GM21367 (cell line): ENCODE results near the gene BEND6.
A peak's percentile ranks its signal among the peaks of the same experiment; 100 is the strongest.
"Not testable (repeated sequence)": the region's sequence is repeated elsewhere in the genome, so short reads cannot be mapped to it uniquely, and the experiment has no call there.

ENCODE experiments used
- ATAC-seq: cut with Tn5 transposase; IDR thresholded peaks from one replicate; pipeline ENCODE4 v1.9.1; 2021; ENCODE audit not compliant: unreplicated experiment

Gene BEND6

DNA sequence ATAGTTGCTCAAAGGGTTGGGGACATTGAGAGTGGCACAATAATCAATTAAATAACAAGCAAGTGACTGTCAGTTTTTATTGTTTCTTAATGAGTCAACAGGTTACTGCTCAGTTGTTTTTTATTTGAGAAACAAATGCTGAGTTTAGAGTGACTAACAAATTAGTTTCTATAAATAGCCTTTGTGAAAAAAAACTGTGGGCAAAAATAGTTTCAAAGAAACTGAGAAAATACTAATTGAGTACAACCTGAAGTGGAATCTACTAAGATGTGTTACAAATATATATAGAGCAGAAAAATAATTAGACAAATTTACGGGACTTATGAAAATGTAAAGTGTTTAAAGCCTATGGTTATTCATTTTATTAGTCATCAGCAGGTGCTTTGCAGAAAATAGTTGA lies 22.3 kb downstream of the BEND6 start:
- ATAC-seq = no peak

DNA sequence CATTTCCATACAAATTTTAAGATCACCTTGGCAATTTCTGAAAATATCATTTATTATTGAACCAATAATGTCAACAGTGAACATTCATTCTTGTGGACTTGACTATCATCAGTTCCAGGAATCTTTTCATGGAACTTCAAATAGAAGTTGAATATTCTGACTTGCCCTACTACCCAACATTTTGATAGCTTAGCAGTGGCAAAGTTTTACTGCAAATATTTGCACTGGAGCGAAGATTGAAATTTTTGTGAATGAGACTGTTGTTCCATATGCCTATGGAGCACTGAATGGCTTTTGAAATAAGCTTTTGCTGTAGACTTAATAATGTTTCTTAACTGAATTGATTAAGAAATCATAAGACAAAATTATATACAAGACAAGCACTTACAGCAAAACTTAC lies 23.6 kb downstream of the BEND6 start:
- no peak for ATAC-seq

DNA sequence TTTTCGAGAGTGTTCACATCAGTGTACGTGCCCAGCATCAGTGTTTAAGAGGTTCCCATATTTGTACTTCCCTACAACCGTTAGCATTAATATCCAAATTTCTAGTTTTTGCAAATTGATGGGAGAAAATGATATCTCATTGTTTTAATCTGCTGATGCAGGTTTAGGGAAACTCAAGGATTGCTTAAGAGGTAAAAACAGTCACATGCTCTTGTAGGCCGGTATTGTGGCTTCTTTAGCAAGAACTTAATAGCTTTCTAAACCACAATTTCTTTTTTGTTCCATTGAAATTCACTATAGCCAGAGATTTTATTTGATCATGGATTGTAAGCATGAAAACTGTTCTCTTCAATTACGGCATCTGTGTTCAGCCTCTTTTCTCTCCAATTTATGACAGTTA lies 29.5 kb downstream of the BEND6 start:
- ATAC-seq = no peak

DNA sequence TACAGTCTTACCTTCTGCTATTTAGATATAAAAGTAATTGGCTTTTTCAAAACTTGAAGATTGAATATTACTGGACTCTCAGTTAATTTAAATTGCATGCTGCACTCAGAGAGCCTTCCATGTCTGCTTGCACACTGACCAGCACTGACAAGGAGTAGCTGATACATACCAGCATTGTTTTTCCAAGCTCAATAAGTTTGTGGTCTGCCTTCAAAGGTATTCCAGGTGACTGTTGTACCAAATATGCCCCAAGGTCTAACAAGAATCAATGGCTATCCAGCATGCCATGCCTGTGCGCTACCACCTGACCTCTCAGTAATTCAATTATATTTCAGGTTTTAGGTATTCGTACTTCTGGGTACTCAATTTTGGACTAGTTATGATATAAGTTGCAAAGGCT lies 30.0 kb downstream of the BEND6 start:
- ATAC-seq = no peak

DNA sequence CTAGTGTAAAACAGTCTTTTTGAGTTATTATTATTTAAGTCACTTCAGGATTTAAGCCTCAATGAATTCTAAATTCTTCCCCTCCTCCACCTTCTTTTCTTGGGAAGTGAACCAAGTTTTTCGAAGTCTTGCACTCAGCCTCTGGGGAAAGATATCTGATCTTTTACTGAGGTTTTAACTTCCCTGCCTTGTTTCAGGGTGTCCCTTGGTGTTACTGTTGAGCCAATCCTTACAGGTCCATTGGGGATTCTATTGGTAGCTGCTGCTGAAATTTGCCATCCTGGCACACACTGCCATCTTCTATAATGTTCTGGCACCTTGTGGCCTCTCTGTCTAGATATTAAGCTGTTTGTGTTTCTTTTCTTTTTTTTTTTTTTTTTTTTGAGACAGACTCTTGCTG lies 31.7 kb downstream of the BEND6 start:
- no peak for ATAC-seq

DNA sequence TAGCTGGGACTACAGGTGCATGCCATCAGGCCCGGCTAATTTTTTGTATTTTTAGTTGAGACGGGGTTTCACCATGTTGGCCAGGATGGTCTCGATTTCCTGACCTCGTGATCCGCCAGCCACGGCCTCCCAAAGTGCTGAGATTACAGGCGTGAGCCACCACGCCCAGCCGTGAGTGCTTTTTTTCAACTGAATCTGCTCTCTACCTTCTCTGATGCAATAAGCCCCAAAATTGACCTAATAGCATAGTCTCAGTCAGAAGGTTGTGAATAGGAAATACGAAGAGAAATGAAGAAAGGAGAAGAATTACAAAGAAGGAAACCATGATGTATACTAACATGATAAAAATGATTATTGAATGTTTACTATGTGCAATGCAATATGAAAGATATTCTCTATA lies 33.2 kb downstream of the BEND6 start:
- ATAC-seq = no peak

DNA sequence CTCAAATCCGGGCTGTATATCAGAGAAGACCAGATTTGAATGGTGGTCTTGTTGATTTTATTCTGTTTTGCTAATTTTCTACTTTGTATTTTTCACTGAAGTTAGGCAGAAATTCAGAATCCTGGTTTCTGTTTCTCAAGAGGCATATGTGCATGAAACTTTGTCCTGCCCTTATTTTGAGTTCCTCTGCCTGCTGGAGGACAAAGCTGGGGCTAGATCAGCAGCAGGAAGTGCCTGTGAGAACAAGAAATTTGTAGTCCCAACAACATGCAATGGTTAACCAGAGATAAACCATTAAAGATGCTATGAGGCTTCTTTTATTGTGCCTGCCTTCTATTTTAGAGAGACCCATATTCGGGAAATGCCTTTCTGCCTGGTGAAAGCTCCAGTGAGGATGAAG lies 37.1 kb downstream of the BEND6 start:
- no peak for ATAC-seq

DNA sequence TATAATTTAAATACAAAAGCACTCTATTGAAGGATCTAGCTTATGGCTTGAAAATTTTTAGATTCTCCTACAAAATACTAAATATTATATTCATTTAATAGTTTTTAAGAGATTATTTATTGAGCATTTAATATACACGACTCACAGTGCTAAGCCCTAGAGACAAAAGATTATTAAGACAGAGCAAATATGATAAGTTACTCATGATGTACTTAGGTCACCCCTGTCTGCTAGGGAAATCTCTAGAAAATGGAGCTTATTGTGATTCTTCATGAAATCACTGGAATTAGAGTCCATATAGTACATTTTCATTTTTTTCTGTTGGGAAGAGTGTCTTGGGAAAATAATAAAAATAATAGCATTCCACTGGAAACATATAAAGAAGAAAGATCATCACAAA lies 37.8 kb downstream of the BEND6 start:
- no peak for ATAC-seq

DNA sequence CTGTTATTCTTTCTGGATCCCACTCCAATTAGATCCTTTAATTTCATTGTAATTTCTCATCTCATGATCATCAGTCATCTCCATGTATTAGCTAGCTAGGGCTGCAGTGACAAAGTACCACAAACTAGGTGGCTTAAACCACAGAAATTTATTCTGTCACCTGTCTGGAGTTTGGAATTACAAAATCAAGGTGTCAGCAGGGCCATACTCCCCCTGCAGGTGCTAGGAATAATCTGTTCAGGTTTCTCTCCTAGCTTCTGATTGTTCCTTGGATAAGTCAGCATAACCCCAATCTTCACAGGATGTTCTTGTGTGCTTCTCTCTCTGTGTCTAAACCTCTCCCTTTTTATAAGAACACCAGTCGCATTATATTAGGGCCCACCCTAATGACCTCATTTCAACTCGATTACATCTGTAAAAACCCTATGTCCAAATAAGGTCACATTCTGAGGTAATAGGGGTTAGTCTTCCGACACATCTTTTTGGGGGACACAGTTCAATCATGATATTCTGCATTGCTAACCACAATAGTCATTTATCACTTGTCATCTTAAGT lies 40.5 kb downstream of the BEND6 start:
- ATAC-seq = no peak

DNA sequence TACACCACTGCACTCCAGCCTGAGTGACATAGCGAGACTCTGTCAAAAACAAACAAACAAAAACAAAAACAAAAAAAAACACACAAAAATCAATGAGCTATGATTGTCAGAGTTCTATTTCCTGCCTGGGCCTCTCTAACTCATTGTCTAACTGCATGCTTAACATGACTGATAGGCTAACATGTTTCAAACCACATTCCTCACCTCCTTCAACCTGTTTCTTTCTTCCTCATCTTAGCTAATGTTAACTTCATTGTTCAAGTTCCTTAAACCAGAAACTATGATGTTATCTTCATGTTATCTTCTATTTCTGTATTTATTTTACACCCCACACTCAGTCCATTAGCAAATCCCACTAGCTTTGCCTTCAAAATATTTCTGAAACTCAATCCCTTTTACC lies 41.5 kb downstream of the BEND6 start:
- no peak for ATAC-seq

DNA sequence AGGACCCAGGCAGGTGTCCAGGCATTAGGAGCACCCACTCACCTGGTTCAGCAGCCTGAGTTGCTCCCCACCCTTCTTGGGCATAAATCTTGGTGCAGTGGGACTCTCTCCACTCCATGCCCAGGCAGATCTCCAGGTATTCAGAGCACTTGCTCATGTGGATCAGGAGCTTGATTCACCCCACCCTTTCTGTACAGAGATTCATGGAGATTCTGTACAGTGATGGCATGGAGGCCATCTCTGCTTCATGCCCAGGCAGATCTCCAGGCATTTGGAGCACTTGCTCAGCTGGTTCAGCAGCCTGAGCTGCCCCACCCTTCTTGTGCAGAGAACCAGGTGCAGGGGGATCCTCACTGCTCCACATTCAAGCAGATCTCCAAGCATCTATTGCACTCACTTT lies 44.1 kb downstream of the BEND6 start:
- ATAC-seq = no peak

DNA sequence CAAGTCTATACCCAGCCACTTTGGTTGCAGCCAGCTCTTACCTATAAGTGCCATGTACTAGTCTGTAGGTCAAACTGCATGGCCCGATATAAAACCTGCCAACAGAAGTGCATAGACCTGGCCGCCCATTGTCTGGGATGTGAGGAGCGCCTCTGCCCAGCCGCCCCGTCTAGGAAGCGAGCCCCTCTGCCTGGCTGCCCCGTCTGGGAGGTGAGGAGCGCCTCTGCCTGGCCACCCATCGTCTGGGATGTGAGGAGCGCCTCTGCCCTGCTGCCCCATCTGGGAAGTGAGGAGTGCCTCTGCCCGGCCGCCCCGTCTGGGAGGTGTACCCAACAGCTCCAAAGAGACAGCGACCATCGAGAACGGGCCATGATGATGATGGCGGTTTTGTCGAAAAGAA lies 44.8 kb downstream of the BEND6 start:
- not testable (repeated sequence) for ATAC-seq

DNA sequence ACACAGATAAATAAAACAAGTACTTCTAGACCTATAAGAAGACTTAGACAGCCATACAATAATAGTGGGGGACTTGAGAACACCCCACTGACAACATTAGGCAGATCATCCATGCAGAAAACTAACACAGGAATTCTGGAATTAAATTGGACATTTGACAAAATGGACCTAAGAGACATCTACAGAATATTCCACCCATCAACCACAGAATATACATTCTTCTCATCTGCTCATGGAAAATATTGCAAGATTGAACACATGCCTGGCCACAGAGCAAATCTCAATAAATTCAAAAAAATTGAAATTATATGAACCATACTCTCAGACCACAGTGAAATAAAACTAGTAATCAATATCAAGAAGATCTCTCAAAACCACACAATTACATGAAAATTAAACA lies 47.3 kb downstream of the BEND6 start:
- ATAC-seq = no peak

DNA sequence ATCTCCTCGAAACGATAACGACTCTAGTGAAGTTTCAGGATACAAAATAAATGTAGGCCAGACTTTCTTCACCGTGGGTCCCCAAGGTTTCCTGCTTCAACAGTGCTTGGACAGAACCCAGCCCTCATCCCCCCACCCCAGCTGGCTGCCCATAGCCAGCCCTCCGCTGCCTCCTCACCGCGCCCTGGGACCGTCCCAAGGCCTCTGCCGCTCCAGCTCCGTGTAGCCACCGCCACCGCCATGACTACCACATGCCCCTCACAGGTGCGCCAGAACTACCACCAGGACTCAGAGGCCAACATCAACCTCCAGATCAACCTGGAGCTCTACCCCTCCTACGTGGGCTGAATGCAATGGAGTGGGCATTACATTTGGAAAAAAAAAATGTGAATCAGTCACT lies 49.4 kb downstream of the BEND6 start:
- ATAC-seq = no peak

DNA sequence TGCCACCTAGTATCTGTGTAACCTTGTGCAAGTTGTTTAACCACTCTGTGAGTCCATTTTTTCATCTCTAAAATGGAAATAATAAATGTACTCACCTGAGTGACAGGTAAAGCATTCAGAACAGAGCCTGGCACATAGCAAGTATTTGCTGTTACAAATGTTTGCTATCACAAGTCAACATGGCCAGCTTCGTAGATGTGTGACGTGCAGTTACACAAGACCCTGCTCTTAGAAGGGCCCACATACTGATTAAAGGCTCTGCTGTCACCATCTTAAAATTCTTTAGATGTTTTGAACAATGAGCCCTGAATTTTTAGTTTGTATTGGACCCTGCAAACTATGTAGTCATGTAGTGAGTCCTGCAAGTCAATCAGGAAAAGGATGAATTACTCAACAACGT lies 51.2 kb downstream of the BEND6 start:
- ATAC-seq = no peak

DNA sequence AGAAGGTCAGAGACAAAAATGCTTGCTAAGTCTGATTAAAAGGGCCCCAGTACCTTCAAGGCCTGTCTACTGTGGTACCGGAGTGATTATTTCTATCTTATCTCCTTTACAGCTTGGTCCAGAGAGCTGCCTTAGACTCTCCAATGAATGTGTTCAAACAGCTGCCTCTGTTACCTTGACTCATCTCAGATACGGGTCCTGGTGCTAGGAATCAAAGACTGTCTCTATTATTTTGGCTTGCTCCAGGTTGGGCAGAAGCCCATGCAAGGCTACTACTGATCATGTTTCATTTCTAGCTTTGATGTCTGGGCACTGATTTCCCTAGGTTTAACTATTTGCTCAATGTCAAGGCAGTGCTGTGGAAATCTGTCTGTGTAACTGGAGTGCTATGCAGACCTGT lies 53.2 kb downstream of the BEND6 start:
- not testable (repeated sequence) for ATAC-seq

DNA sequence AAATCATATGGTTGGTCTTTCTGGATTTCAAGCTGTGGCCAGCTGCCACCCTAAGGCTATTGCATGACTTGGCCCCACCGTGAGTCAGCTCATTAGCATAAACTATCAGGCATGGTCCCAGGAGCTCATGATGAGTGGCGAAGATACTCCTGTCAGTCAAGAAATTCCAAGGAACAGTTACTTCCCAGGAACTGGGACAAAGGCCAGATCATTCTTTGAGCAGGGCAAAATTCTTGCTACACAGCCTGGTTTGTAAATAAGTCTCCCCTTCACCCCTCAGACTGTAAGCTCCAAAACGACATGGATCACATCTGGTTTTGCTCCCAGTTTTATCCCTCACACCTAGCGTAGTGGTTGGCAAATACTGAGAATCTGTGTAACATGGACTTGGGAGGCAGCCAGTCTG lies 58.6 kb downstream of the BEND6 start:
- ATAC-seq = no peak

DNA sequence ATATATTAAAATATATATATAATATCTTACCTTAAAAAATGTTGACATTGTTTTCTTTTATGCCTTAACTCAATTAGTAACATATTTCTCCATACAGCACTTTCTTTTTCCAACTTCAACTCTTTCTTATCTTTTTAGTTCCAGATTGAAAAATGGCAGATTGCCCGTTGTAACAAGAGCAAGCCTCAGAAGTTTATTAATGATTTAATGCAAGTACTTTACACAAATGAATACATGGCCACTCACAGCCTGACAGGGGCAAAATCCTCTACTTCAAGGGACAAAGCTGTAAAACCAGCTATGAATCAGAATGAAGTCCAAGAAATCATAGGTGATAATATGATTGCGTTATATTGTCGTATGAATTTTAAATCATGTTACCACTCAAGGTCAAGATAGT lies 62.2 kb downstream of the BEND6 start:
- ATAC-seq = no peak

DNA sequence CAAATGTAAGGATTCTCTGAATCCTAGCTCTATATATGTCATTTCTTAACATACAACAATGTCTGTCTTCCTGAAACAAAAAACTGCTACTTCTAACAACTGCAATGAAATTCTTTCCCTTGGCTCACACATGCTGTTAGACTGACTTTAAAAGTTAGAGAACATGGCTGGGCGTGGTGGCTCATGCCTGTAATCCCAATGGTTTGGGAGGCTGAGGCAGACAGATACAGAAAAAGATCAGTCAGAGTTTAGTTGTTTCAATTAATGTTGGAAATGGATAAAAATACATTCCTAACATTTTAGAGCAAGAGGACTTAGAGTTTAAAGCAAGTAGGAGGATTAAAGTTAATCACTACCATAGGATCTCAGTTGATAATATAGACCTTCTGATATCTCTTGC lies 62.9 kb downstream of the BEND6 start:
- ATAC-seq = no peak

DNA sequence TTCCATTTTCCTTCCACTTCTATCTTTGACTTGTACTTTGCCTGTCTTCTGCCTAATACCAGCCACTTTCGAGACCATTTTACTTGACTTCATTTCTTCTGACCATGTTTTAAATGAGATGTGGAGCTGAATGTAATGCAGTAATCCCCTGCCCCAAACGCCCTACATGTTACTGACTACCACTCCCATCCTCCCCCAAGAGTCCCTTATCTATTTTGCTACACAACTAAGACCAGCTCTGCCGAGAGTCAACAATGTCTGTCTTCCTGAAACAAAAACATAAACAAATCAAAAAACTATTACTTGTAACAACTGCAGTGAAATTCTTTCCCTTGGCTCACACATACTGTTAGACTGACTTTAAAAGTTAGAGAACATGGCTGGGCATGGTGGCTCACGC lies 64.5 kb downstream of the BEND6 start:
- no peak for ATAC-seq

DNA sequence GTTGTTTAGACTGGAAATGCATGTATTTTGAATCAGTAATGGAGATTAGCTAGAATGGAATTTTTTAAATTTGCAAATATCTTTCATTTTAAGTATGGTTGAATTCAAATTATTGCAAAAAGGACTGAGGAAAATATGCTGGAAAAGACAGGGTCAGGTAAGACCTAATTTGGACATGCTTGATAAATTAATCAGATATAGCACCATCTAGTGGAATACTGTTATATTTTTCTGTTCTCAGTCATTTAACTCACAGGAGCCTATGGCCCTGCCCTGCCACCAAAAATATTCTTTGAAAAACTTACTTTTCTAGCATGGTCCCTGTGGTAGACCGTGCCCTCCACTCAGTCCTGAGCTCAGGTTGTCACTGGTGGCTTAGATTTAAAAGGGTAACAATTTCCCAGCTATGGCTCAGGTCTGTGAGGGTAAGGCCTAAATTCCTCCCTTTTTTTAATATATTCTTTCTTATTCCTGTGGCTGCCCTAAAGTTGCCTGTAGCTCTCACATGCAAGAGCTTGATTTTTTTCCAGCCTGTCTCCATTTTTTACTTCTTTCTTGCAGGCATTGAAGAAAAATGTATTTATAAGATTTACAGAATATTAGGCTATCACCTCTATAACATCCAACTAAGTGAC lies 66.3 kb downstream of the BEND6 start:
- ATAC-seq = peak; percentile 76

DNA sequence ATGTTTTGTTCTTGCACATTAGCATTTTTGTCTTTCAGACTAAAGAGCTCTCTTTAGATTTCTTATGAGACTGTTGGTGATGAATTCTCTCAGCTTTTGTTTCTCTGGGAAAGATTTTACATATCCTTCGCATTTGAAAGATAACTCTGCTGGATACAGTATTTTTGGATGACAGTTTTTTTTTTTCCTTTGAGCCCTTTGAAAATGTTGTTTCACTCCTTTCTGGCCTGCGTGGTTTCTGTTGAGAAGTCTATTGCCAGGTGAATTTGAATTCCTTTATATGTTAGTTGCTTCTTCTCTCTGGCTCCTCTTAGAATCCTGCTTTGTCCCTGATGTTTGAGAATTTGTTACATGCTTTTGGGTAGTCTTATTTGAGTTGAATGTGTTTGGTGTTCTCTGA lies 69.4 kb downstream of the BEND6 start:
- no peak for ATAC-seq

DNA sequence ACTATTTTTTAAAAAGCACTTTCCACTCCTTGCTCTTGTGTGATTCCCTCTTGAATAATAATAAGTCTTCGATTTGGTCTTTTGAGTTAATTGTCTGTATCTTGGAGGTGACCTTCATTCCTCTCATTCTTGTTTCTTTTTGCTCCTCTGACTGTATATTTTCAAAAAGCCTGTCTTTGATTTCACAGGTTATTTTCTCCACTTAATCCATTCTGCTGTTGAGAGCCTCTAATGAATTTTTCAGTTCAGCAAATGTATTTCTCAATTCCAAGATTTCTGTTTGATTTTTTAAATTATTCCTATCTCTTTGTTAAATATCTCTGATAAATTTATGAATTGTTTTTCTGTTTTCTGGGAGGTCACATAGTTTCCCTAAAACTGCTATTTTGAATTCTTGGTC lies 69.9 kb downstream of the BEND6 start:
- no peak for ATAC-seq
